AG04450 (cell line): Measurements from ENCODE around the gene SPATA19. TPM values are rescaled to one million over a fixed set of nuclear protein-coding genes. Genes with fewer than 3 reads are reported as not detected.

ENCODE experiments used
- CTCF ChIA-PET: fragments of 300-600, 350-600 bp; formaldehyde crosslinking; extraction: SDS; loops from one replicate; lab custom pipeline; 2022; ENCODE audit warnings: antibody characterized with exemption, inconsistent platforms; lab: Charles Lee
- POLR2A ChIA-PET: fragments of 350-600 bp; formaldehyde crosslinking; extraction: SDS; loops from one replicate; lab custom pipeline; 2021; ENCODE audit warnings: antibody characterized with exemption, inconsistent platforms; lab: Yijun Ruan, JAX
- DNase-seq: peaks from one replicate; pipeline ENCODE4 v3.0.0-alpha.2; 2011; ENCODE audit warnings: low read depth, low spot score
- H3K27ac ChIP-seq: one replicate; pipeline ENCODE4 v1.5.1; 2012; ENCODE audit warnings: low read depth, low read length, control low read depth
- H3K27me3 ChIP-seq: one replicate; pipeline ENCODE4 v1.6.0; 2012; ENCODE audit warnings: low read length; ENCODE audit not compliant: control insufficient read depth, insufficient read depth
- H3K4me3 ChIP-seq: 2 replicates; pipeline ENCODE4 v1.5.1; 2011; ENCODE audit warnings: mild to moderate bottlenecking, low read depth, low read length, control low read depth
- H3K9me3 ChIP-seq: 2 replicates; pipeline ENCODE4 v1.5.1; 2012; ENCODE audit warnings: low read length; ENCODE audit not compliant: control insufficient read depth, insufficient read depth
- CTCF ChIP-seq: IDR thresholded peaks from 2 replicates; pipeline ENCODE4 v1.5.1; 2011; ENCODE audit warnings: low read depth, low read length, control low read depth, inconsistent platforms
- polyA plus RNA-seq: library from polyadenylated mRNA; depleted of rRNA; stranded (reverse); fragments of >200 nt; gene quantifications from 2 replicates; pipeline ENCODE4 v1.2.3, GENCODE V29; 2011

The SPATA19 gene
- polyA plus RNA-seq, 1 experiment: not detected

- Histone ChIP-seq H3K4me3 (no peak overlapping the region), H3K27ac (no peak overlapping the region), H3K9me3 (peaks cover 34% of the 10 kb centered on the region), H3K27me3 (no peaks in the 10 kb centered on the region)
- no peak for TF ChIP-seq CTCF
- POLR2A ChIA-PET: no interaction called here
- CTCF ChIA-PET: no interaction called here
- no peak for DNase-seq
These were observed 36.7 kb downstream of the SPATA19 start for GRCh38 chr11:133808393-133809140.

- H3K4me3 ChIP-seq: no peak overlapping the region
- DNase-seq: no peak
- peaks cover 34% of the 10 kb centered on the region for H3K9me3 ChIP-seq
- no peak overlapping the region for H3K27ac ChIP-seq
- CTCF ChIA-PET: no interaction called here
- TF ChIP-seq CTCF: no peak
- POLR2A ChIA-PET: no interaction called here
- no peaks in the 10 kb centered on the region for H3K27me3 ChIP-seq
These were observed 42.3 kb downstream of the SPATA19 start for GRCh38 chr11:133803026-133803425.

GRCh38 chr11:133801356-133801755, 44.0 kb downstream of the SPATA19 start:
- no peak for TF ChIP-seq CTCF
- ChIA-PET CTCF (no interaction called here), POLR2A (no interaction called here)
- Histone ChIP-seq H3K9me3 (peaks cover 43% of the 10 kb centered on the region), H3K27ac (no peak overlapping the region), H3K4me3 (no peak overlapping the region), H3K27me3 (no peaks in the 10 kb centered on the region)
- DNase-seq: no peak

GRCh38 chr11:133800666-133801065, 44.6 kb downstream of the SPATA19 start:
- no peaks in the 10 kb centered on the region for H3K27me3 ChIP-seq
- DNase-seq: no peak
- H3K4me3 ChIP-seq: no peak overlapping the region
- H3K27ac ChIP-seq: no peak overlapping the region
- TF ChIP-seq CTCF: no peak
- H3K9me3 ChIP-seq: peaks cover 45% of the 10 kb centered on the region
- ChIA-PET CTCF (no interaction called here), POLR2A (no interaction called here)

GRCh38 chr11:133797554-133797953, 47.8 kb downstream of the SPATA19 start:
- H3K4me3 ChIP-seq: no peak overlapping the region

More at GRCh38 chr11:133797554-133797953, 47.8 kb downstream of the SPATA19 start:
- H3K27me3 ChIP-seq: no peaks in the 10 kb centered on the region
- H3K27ac ChIP-seq: no peak overlapping the region
- no peak for TF ChIP-seq CTCF
- peaks cover 55% of the 10 kb centered on the region for H3K9me3 ChIP-seq
- ChIA-PET POLR2A (no interaction called here), CTCF (no interaction called here)
- DNase-seq: no peak
